Suprapubic skin (tissue), 4 donors: ENCODE data around the gene RNF125. TPM values are rescaled to one million over a fixed set of nuclear protein-coding genes. Genes with fewer than 3 reads are reported as not detected.

Source experiments
- DNase-seq, 2 donors: peaks; one replicate each; pipeline ENCODE4 v3.0.0-alpha.2; 2019; ENCODE audit warnings: low spot score in 2 of 2
- H3K27ac ChIP-seq: fragments of 200-600 bp; sonication (generic); one replicate; pipeline ENCODE4 v1.5.1; 2019
- H3K27me3 ChIP-seq: fragments of 200-600 bp; sonication (generic); one replicate; pipeline ENCODE4 v1.5.1; 2019
- H3K36me3 ChIP-seq: fragments of 200-600 bp; sonication (generic); one replicate; pipeline ENCODE4 v1.5.1; 2019
- H3K4me1 ChIP-seq: fragments of 200-600 bp; sonication (generic); one replicate; pipeline ENCODE4 v1.5.1; 2019
- H3K4me3 ChIP-seq: fragments of 200-600 bp; sonication (generic); one replicate; pipeline ENCODE4 v1.5.1; 2019; ENCODE audit warnings: mild to moderate bottlenecking
- H3K9me3 ChIP-seq: fragments of 200-600 bp; sonication (generic); one replicate; pipeline ENCODE4 v1.5.1; 2019
- EP300 ChIP-seq: sonication (generic); formaldehyde crosslinking; IDR thresholded peaks from one replicate; pipeline ENCODE4 v1.6.1; 2017; ENCODE audit warnings: antibody characterized with exemption
- POLR2A ChIP-seq, 2 donors: fragments of 450-650 bp; IDR thresholded peaks; one replicate each; pipeline ENCODE4 v1.6.1; 2017; ENCODE audit warnings: antibody characterized with exemption in 2 of 2, mild to moderate bottlenecking in 2 of 2, moderate library complexity in 2 of 2
- POLR2AphosphoS5 ChIP-seq, 3 donors: sonication (generic); formaldehyde crosslinking; IDR thresholded peaks; one replicate each; pipeline ENCODE4 v1.6.1; 2017; ENCODE audit warnings: antibody characterized with exemption in 3 of 3
- WGBS: methylation state at CpG from one replicate; pipeline ENCODE4 v1.1.5; 2018; 5-methylcytosine and 5-hydroxymethylcytosine counted together
- total RNA-seq, 4 donors: library from RNA; depleted of rRNA; stranded (reverse); fragments of >200 nt; gene quantifications; one replicate each; pipeline ENCODE4 v1.1.0, GENCODE V29; 2016
- TF ChIP-seq, protein P1 (sequence below), 2 donors: fragments of 200-600 bp in 1 of 2; fragments of 450-650 bp in 1 of 2; sonication (generic) in 1 of 2; IDR thresholded peaks; one replicate each; pipeline ENCODE4 v1.5.1; 2016 to 2019; ENCODE audit warnings: antibody characterized with exemption in 2 of 2, mild to moderate bottlenecking in 1 of 2, moderate library complexity in 1 of 2

The RNF125 gene
- total RNA-seq, 4 donors from 2014 or later = 5.7 to 13.4 (median 11.2) TPM

- H3K4me3 ChIP-seq = no peak overlapping the region
- no peak overlapping the region for H3K27ac ChIP-seq
- peaks cover 47% of the 10 kb centered on the region for H3K4me1 ChIP-seq
- no peaks in the 10 kb centered on the region for H3K36me3 ChIP-seq
- H3K9me3 ChIP-seq = no peaks in the 10 kb centered on the region
- H3K27me3 ChIP-seq = no peaks in the 10 kb centered on the region
- TF ChIP-seq EP300 = no peak
- TF ChIP-seq POLR2A (IDR thresholded peaks at IDR 0.05) = no peak
- TF ChIP-seq, protein P1, sequence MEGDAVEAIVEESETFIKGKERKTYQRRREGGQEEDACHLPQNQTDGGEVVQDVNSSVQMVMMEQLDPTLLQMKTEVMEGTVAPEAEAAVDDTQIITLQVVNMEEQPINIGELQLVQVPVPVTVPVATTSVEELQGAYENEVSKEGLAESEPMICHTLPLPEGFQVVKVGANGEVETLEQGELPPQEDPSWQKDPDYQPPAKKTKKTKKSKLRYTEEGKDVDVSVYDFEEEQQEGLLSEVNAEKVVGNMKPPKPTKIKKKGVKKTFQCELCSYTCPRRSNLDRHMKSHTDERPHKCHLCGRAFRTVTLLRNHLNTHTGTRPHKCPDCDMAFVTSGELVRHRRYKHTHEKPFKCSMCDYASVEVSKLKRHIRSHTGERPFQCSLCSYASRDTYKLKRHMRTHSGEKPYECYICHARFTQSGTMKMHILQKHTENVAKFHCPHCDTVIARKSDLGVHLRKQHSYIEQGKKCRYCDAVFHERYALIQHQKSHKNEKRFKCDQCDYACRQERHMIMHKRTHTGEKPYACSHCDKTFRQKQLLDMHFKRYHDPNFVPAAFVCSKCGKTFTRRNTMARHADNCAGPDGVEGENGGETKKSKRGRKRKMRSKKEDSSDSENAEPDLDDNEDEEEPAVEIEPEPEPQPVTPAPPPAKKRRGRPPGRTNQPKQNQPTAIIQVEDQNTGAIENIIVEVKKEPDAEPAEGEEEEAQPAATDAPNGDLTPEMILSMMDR (IDR thresholded peaks at IDR 0.05) = no peak
- no peak for TF ChIP-seq POLR2AphosphoS5 (IDR thresholded peaks at IDR 0.05)
- no peak for DNase-seq
- 88% methylated on average over 7 of the region's 7 CpGs for WGBS
Observed at GRCh38 chr18:32095192-32095899, 76.7 kb downstream of the RNF125 start.

- no peak overlapping the region for H3K4me3 ChIP-seq
- TF ChIP-seq EP300 = no peak
- TF ChIP-seq POLR2A (IDR thresholded peaks at IDR 0.05) = no peak
- TF ChIP-seq, protein P1 (IDR thresholded peaks at IDR 0.05) = no peak
- no peak for TF ChIP-seq POLR2AphosphoS5 (IDR thresholded peaks at IDR 0.05)
- DNase-seq = no peak
- no peaks in the 10 kb centered on the region for H3K9me3 ChIP-seq
- WGBS = 76% methylated on average over 4 of the region's 4 CpGs
- H3K27me3 ChIP-seq = no peaks in the 10 kb centered on the region
- H3K4me1 ChIP-seq = peaks cover 47% of the 10 kb centered on the region
- H3K36me3 ChIP-seq = no peaks in the 10 kb centered on the region
- no peak overlapping the region for H3K27ac ChIP-seq
Observed at GRCh38 chr18:32095900-32096229, 77.2 kb downstream of the RNF125 start.

- 79% methylated on average over 2 of the region's 2 CpGs for WGBS
- Histone ChIP-seq H3K9me3 (no peaks in the 10 kb centered on the region), H3K27ac (no peak overlapping the region), H3K4me1 (peaks cover 39% of the 10 kb centered on the region), H3K27me3 (no peaks in the 10 kb centered on the region), H3K4me3 (no peak overlapping the region), H3K36me3 (no peaks in the 10 kb centered on the region)
- TF ChIP-seq, protein P1 (IDR thresholded peaks at IDR 0.05) = no peak
- TF ChIP-seq POLR2A (IDR thresholded peaks at IDR 0.05) (no peak), POLR2AphosphoS5 (IDR thresholded peaks at IDR 0.05) (no peak), EP300 (no peak)
- no peak for DNase-seq
Observed at GRCh38 chr18:32096946-32097345, 78.3 kb downstream of the RNF125 start.

GRCh38 chr18:32104516-32104915 lies 85.9 kb downstream of the RNF125 start:
- no peak overlapping the region for H3K27ac ChIP-seq

DNA sequence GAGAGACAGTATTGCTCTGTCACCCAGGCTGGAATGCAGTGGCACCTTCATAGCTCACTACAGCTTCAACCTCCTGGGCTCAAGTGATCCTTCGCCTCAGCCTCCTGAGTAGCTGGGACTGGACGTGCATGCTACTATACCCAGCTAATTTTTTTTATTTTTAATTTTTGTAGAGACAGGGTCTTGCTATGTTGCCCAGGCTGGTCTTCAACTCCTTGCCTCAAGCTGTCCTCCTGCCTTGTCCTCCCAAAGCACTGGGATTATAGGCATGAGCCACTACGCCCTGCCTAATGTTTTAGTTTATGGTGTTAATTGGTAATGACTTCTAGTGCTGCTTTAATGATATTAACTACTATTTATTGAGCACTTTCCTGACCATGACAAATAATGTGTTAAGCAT lies 91.4 kb downstream of the RNF125 start:
- 93% methylated on average over 3 of the region's 3 CpGs for WGBS
- Histone ChIP-seq H3K9me3 (no peaks in the 10 kb centered on the region), H3K36me3 (peaks cover 9% of the 10 kb centered on the region), H3K27ac (no peak overlapping the region), H3K4me3 (no peak overlapping the region), H3K27me3 (no peaks in the 10 kb centered on the region), H3K4me1 (no peaks in the 10 kb centered on the region)
- TF ChIP-seq POLR2A (IDR thresholded peaks at IDR 0.05) = no peak
- TF ChIP-seq EP300 = no peak
- no peak for TF ChIP-seq POLR2AphosphoS5 (IDR thresholded peaks at IDR 0.05)
- TF ChIP-seq, protein P1 (IDR thresholded peaks at IDR 0.05) = no peak
- DNase-seq = no peak

More at GRCh38 chr18:32104516-32104915, 85.9 kb downstream of the RNF125 start:
- DNase-seq = no peak
- no peak for TF ChIP-seq POLR2AphosphoS5 (IDR thresholded peaks at IDR 0.05)
- TF ChIP-seq, protein P1 (IDR thresholded peaks at IDR 0.05) = no peak
- no peak for TF ChIP-seq EP300
- TF ChIP-seq POLR2A (IDR thresholded peaks at IDR 0.05) = no peak
- peaks cover 9% of the 10 kb centered on the region for H3K36me3 ChIP-seq
- H3K4me1 ChIP-seq = peaks cover 2% of the 10 kb centered on the region
- H3K27me3 ChIP-seq = no peaks in the 10 kb centered on the region
- H3K9me3 ChIP-seq = no peaks in the 10 kb centered on the region
- 85% methylated on average over 2 of the region's 2 CpGs for WGBS
- H3K4me3 ChIP-seq = no peak overlapping the region
